Stimulated activated CD8-positive, alpha-beta memory T cell treated with anti-CD3 and anti-CD28 coated beads, Interleukin-15, amount 100 ng/mL, for 48 hours (primary cell): Measurements from ENCODE around the gene HIKESHI.
"Not testable (repeated sequence)": the region's sequence is repeated elsewhere in the genome, so short reads cannot be mapped to it uniquely, and the experiment has no call there.

Source experiments
- DNase-seq, 2 donors: peaks; one replicate each; pipeline ENCODE4 v3.0.0-alpha.2; 2020; ENCODE audit warnings: low read depth in 2 of 2

Gene HIKESHI

GRCh38 chr11:86302092-86302793 lies at the start of gene HIKESHI:
Gene HIKESHI, plus strand, starts transcription at chr11:86302240. Its CDS starts 209 bp downstream, at chr11:86302449.
- DNase-seq = peak; percentile 85 to 87

GRCh38 chr11:86255896-86256295 lies 46.1 kb upstream of the HIKESHI start:
- DNase-seq = no peak

- DNase-seq = no peak
Observed at GRCh38 chr11:86256608-86257007, 45.4 kb upstream of the HIKESHI start.

GRCh38 chr11:86257446-86257845 lies 44.6 kb upstream of the HIKESHI start:
- no peak for DNase-seq

- no peak for DNase-seq
Observed at GRCh38 chr11:86259730-86260129, 42.3 kb upstream of the HIKESHI start.

DNA sequence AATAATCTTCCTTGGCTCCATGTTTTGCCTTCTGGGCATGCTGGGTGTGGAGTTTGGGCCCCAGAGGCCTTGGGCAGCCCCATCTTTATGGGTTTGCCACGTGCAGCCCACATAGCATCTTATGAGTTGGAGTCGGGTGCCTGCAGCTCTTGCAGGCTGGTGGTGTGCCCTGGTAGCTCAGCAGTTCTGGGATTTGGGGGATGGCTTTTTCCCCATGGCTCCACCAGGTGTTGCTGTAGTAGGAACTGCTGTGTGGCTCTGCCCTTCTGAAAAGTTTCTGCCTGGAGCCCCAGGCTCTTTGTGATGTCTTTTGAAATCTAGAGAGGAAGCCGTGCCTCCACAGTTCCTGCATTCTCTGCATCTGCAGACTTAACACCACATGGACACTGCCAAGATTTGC lies 40.7 kb upstream of the HIKESHI start:
- no peak for DNase-seq

- no peak for DNase-seq
Observed at GRCh38 chr11:86262387-86262786, 39.7 kb upstream of the HIKESHI start.

GRCh38 chr11:86264649-86265048 lies 37.4 kb upstream of the HIKESHI start:
- no peak for DNase-seq

DNA sequence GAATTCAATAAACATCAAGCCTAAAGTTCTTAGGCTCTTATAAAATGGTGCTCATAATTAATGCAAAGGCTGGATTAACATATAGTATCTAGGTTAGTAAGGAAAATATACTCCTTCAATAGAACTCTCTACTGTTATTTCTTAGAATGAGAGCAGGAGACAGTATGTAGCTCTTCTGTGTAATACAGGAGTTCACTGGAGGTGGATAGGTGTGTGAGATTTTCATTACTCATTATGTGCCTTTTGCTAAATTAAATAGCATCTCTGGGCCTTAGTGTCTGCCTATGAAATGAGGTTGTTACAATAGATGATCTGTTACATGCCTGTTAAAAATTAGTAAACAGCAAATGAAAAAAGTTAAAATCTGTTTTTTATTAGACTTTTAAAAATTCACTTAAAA lies 36.8 kb upstream of the HIKESHI start:
- DNase-seq = no peak

GRCh38 chr11:86269645-86270044 lies 32.4 kb upstream of the HIKESHI start:
- no peak for DNase-seq

GRCh38 chr11:86274503-86274902 lies 27.5 kb upstream of the HIKESHI start:
- DNase-seq = no peak

DNA sequence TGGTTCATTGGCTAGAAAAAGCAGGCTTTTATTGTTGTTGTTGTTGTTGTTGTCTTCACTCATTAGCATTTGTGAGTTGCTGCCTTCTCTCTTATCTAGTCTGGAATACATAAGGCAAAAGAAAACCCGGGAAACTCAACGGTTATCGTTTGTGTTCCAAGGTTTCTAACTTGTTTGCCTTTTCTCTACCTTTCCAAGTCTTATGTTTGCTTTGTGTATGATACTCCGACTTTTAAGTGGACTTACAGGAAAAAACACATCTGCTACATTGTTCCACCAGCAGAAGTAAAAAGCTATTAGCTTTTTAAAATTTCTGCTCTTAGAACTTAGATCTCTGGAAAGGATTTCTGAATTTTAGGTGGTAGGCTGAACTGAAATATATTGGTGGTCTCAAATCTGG lies 27.0 kb upstream of the HIKESHI start:
- DNase-seq = no peak

DNA sequence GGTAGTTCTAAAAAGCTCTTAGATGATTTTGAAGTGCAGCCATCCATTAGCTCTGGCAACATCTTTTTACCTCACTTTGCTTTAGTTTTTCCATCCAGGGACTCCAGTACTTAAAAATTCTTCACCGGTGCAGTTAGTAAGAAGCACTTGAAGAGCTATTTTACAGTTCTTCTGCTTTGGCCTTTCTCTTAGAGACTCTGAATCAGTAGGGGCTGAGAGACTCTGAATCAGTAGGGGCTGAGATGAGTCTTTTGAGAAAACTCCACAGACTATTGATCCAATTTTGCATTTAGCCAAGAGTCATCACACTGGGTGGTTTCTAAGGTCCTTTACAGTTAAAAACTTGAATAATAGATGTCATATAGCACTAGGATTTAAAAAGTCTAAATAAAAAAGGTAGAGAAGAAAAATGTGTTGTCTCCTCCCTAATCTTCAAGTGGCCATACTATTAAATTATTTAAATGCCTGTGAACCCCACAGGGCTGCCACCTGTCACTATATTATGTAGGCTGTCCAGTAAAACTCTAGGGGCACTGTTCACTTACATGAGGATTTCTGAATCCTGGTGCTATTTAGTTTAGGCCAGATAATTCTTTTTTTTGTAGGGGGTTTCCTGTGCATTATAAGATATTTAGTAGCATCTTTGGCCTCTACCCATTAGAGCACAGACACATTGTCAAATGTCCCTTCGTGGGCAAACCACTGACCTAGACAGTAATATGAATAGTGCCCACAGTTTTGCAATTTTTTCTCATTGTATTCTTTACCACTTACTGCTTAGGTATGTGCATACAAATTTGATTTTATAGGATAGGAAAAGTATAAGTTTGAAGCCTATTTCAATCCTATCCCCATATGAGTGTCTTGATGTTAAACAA lies 26.3 kb upstream of the HIKESHI start:
- no peak for DNase-seq

- no peak for DNase-seq
Observed at GRCh38 chr11:86277741-86278140, 24.3 kb upstream of the HIKESHI start.

- no peak for DNase-seq
Observed at GRCh38 chr11:86278226-86278625, 23.8 kb upstream of the HIKESHI start.

DNA sequence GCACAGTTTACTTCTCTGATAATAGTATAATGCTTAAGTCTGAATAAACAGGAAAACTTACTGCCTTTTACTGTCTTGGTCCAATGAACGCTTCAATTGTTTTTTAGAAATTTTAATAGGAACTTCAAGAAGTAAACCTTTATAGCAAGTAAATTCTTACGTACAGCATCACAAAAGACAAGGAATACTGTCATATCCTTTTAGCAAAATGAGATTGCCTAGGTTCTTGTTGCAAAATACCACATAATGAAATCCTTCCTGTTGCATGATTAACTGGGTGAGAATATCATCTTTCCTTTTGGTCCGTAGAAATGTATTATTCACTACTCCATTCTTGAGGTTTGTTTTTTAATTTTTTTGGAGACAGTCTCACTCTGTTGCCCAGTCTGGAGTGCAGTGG lies 22.3 kb upstream of the HIKESHI start:
- no peak for DNase-seq

DNA sequence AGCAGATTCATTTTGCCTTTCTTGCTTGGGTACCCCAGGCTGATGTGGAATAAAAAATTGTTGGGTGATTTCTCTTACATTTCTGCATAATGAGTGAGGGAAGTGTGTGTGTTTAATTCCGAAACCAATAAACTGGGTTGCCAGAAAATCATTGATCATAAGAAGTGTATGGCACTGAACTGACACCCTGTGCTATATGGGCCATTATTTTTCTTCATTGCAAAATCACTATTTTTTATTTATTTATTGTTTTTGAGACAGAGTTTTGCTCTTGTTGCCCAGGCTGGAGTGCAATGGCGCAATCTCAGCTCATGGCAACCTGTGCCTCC lies 14.6 kb upstream of the HIKESHI start:
- DNase-seq = no peak

DNA sequence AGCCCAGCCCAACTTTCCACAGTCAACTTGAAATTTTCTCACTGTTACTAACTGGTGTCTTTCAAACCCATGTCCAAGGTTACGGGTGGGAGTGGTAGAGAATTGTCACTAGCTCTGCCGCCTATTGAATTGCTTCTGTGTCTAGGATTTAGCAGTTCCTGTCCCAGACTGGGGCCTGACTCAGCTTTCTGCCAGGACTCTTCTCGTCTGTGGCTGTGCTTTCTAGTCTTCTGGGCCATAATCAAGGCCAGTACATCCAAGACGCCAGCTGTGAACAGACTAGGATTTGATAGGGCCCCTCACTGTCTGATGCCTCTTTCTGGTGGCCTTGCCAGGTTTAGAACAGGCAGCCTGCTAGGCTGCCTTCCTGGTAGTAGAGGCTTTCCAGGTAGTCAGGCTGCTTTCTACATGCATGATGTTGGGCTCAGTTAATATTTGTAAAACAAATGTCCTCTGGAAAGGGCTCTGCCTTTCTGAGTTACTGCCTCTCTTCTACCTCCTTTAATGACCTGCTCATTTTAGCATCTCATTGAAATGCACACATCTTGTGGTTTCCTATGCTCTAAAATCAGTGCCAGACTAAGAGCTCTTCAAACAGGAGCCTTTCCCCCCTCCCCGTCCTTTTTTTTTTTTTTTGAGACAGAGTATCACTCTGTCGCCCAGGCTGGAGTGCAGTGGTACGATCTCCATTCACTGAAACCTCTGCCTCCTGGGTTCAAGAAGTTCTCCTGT lies 13.1 kb upstream of the HIKESHI start:
- peak in 1 of 2 donors; percentile 47 for DNase-seq

DNA sequence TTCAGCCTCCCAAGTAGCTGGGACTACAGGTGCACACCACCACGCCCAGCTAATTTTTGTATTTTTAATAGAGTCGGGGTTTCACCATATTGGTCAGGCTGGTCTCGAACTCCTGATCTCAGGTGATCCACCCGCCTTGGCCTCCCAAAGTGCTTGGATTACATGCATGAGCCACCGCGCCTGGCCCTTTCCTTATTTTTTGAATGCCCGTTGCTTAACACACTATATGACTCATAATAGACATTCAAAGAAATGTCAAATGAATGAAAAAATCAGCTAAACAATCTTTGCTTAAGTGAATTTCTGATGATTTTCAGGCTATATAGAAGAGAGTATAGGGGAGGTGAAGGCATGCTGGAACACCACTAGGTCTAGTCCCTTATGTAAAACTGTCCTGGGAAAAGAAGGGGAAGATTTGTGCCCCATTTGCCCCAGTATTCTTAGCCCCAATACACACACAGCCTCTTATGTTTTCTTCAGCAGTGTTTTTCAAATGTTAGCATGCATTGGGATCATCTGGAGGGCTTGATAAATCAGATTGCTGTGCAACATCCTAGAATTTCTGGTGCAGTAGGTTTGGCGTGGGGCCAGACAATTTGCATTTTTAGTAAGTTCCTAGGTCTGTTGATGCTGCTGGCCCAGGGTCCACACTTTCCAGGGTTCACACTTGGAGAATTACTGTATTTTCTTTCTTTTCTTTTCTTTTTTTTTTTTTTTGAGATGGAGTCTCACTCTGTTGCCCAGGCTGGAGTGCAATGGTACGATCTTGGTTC lies 12.3 kb upstream of the HIKESHI start:
- not testable (repeated sequence) for DNase-seq

- DNase-seq = peak; percentile 44 to 53
Observed at GRCh38 chr11:86291466-86292262, 10.4 kb upstream of the HIKESHI start.
